HEK293 (cell line): ENCODE measurements around the gene RBM10.

Source experiments
- CTCF ChIA-PET: fragments of 350-600 bp; formaldehyde crosslinking; extraction: SDS; loops from one replicate; lab custom pipeline; 2021; ENCODE audit warnings: antibody characterized with exemption; lab: Yijun Ruan, JAX
- POLR2A ChIA-PET: fragments of 300-600 bp; formaldehyde crosslinking; extraction: SDS; loops from one replicate; lab custom pipeline; 2020; ENCODE audit warnings: antibody characterized with exemption, inconsistent platforms; lab: Yijun Ruan, JAX
- H3K27ac ChIP-seq: fragments of 200-500 bp; sonication (Bioruptor generic); 2 replicates; pipeline ENCODE4 v1.5.1; 2014; ENCODE audit warnings: low read depth, low read length, control low read depth, inconsistent platforms; ENCODE audit errors: extremely low read depth
- H3K36me3 ChIP-seq, 2 experiments: fragments of 200-500 bp in 1 of 2; sonication (Bioruptor generic) in 1 of 2; 1 replicate in 1 of 2; 2 replicates in 1 of 2; pipeline ENCODE4 v1.5.1; 2014 to 2017; ENCODE audit warnings: inconsistent platforms in 2 of 2, low read length in 2 of 2; ENCODE audit not compliant: control insufficient read depth in 2 of 2, insufficient read depth in 1 of 2
- H3K4me1 ChIP-seq: fragments of 200-500 bp; sonication (Bioruptor generic); 2 replicates; pipeline ENCODE4 v1.5.1; 2014; ENCODE audit warnings: mild to moderate bottlenecking, low read length, inconsistent platforms; ENCODE audit not compliant: control insufficient read depth, insufficient read depth
- H3K4me3 ChIP-seq: 2 replicates; pipeline ENCODE4 v1.5.1; 2011; ENCODE audit warnings: low read depth, mild to moderate bottlenecking, control low read depth, low read length, moderate library complexity
- H3K9me3 ChIP-seq: fragments of 200-500 bp; sonication (Bioruptor generic); 2 replicates; pipeline ENCODE4 v1.5.1; 2014; ENCODE audit warnings: low read depth, low read length, inconsistent platforms; ENCODE audit not compliant: control insufficient read depth, insufficient read depth
- BCL11A ChIP-seq: fragments of 450-650 bp; formaldehyde crosslinking; IDR thresholded peaks from 2 replicates; pipeline ENCODE4 v1.5.1; 2016; ENCODE audit warnings: low read depth, missing biosample characterization, missing genetic modification characterization
- HOXC10 ChIP-seq: sonication (generic); formaldehyde crosslinking; IDR thresholded peaks from 2 replicates; pipeline ENCODE4 v1.8.1; 2023; ENCODE audit warnings: mild to moderate bottlenecking, missing genetic modification reagents
- KLF7 ChIP-seq: fragments of 450-650 bp; formaldehyde crosslinking; IDR thresholded peaks from 2 replicates; pipeline ENCODE4 v1.5.1; 2016; ENCODE audit warnings: missing biosample characterization, missing genetic modification characterization, borderline replicate concordance
- SP3 ChIP-seq: fragments of 450-650 bp; formaldehyde crosslinking; IDR thresholded peaks from 2 replicates; pipeline ENCODE4 v1.5.1; 2016; ENCODE audit warnings: missing biosample characterization, missing genetic modification characterization
- SP7 ChIP-seq: fragments of 450-650 bp; formaldehyde crosslinking; IDR thresholded peaks from 2 replicates; pipeline ENCODE4 v1.5.1; 2016; ENCODE audit warnings: missing biosample characterization, missing genetic modification characterization
- ZBTB49 ChIP-seq: fragments of 450-650 bp; formaldehyde crosslinking; IDR thresholded peaks from 2 replicates; pipeline ENCODE4 v1.5.1; 2016; ENCODE audit warnings: missing biosample characterization, missing genetic modification characterization, low read depth
- ZFP69B ChIP-seq: fragments of 450-650 bp; formaldehyde crosslinking; IDR thresholded peaks from 2 replicates; pipeline ENCODE4 v1.5.1; 2016; ENCODE audit warnings: missing biosample characterization, missing genetic modification characterization
- ZNF133 ChIP-seq: fragments of 450-650 bp; formaldehyde crosslinking; IDR thresholded peaks from 2 replicates; pipeline ENCODE4 v1.5.1; 2016; ENCODE audit warnings: missing biosample characterization, missing genetic modification characterization
- ZNF146 ChIP-seq: fragments of 450-650 bp; formaldehyde crosslinking; IDR thresholded peaks from 2 replicates; pipeline ENCODE4 v1.5.1; 2016; ENCODE audit warnings: missing biosample characterization, missing genetic modification characterization
- ZNF2 ChIP-seq: fragments of 450-650 bp; formaldehyde crosslinking; IDR thresholded peaks from 2 replicates; pipeline ENCODE4 v1.5.1; 2016; ENCODE audit warnings: missing biosample characterization, missing genetic modification characterization
- ZNF266 ChIP-seq: fragments of 450-650 bp; formaldehyde crosslinking; IDR thresholded peaks from 2 replicates; pipeline ENCODE4 v1.5.1; 2016; ENCODE audit warnings: missing biosample characterization, missing genetic modification characterization, low read depth
- ZNF324 ChIP-seq: fragments of 450-650 bp; formaldehyde crosslinking; IDR thresholded peaks from 2 replicates; pipeline ENCODE4 v1.5.1; 2016; ENCODE audit warnings: missing biosample characterization, missing genetic modification characterization
- ZNF473 ChIP-seq: fragments of 450-650 bp; formaldehyde crosslinking; IDR thresholded peaks from 2 replicates; pipeline ENCODE4 v1.5.1; 2017; ENCODE audit warnings: missing biosample characterization, missing genetic modification characterization
- ZNF530 ChIP-seq: fragments of 450-650 bp; formaldehyde crosslinking; IDR thresholded peaks from 2 replicates; pipeline ENCODE4 v1.5.1; 2016; ENCODE audit warnings: low read depth, missing biosample characterization, missing genetic modification characterization
- ZNF549 ChIP-seq: fragments of 450-650 bp; IDR thresholded peaks from 2 replicates; pipeline ENCODE4 v1.5.1; 2018; ENCODE audit warnings: missing biosample characterization, missing genetic modification characterization, mild to moderate bottlenecking, inconsistent platforms, moderate library complexity
- ZNF623 ChIP-seq: fragments of 450-650 bp; formaldehyde crosslinking; IDR thresholded peaks from 2 replicates; pipeline ENCODE4 v1.5.1; 2016; ENCODE audit warnings: missing biosample characterization, missing genetic modification characterization
- TF ChIP-seq, protein P1 (sequence below): fragments of 450-650 bp; formaldehyde crosslinking; IDR thresholded peaks from 2 replicates; pipeline ENCODE4 v1.5.1; 2017; ENCODE audit warnings: missing biosample characterization, missing genetic modification characterization
- TF ChIP-seq, protein P2 (sequence below): fragments of 450-650 bp; formaldehyde crosslinking; IDR thresholded peaks from 2 replicates; pipeline ENCODE4 v1.5.1; 2016; ENCODE audit warnings: missing biosample characterization, missing genetic modification characterization
- TF ChIP-seq, protein P3 (sequence below): sonication (generic); formaldehyde crosslinking; IDR thresholded peaks from 2 replicates; pipeline ENCODE4 v1.8.1; 2022; ENCODE audit warnings: mild to moderate bottlenecking, moderate library complexity, missing genetic modification reagents
- TF ChIP-seq, protein P4 (sequence below): fragments of 450-650 bp; formaldehyde crosslinking; IDR thresholded peaks from 2 replicates; pipeline ENCODE4 v1.5.1; 2016; ENCODE audit warnings: missing biosample characterization, missing genetic modification characterization
- TF ChIP-seq, protein P5 (sequence below): fragments of 450-650 bp; formaldehyde crosslinking; IDR thresholded peaks from 2 replicates; pipeline ENCODE4 v1.5.0; 2017; ENCODE audit warnings: missing biosample characterization, missing genetic modification characterization, borderline replicate concordance

RBM10 gene

DNA sequence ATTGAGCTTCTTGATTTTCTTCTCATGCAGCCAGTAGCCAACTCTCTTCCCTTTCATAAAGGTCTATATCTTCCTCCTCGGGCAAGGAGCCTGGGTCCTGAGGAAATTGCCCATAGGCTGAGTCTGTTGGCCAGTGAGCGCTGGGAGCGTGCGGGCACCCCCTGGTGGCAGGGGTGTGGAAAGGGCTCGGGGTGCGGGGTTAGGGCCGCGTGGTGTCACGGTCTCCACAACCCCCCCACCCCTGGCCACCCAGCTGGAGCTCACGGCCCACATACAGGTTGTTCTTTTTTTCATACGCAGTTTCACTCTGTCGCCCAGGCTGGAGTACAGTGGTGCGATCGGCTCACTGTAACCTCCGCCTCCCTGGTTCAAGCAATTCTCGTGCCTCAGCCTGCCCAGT is 13.1 kb downstream of the RBM10 start:
- H3K9me3 ChIP-seq = no peaks in the 10 kb centered on the region
- no peak overlapping the region for H3K27ac ChIP-seq
- no peaks in the 10 kb centered on the region for H3K4me1 ChIP-seq
- no peak for TF ChIP-seq SP3 (tag by site-specific recombination)
- no peak for TF ChIP-seq ZNF324 (tag by site-specific recombination)
- no peak for TF ChIP-seq ZFP69B (tag by site-specific recombination)
- TF ChIP-seq ZNF2 (tag by site-specific recombination) = no peak
- TF ChIP-seq, protein P1, sequence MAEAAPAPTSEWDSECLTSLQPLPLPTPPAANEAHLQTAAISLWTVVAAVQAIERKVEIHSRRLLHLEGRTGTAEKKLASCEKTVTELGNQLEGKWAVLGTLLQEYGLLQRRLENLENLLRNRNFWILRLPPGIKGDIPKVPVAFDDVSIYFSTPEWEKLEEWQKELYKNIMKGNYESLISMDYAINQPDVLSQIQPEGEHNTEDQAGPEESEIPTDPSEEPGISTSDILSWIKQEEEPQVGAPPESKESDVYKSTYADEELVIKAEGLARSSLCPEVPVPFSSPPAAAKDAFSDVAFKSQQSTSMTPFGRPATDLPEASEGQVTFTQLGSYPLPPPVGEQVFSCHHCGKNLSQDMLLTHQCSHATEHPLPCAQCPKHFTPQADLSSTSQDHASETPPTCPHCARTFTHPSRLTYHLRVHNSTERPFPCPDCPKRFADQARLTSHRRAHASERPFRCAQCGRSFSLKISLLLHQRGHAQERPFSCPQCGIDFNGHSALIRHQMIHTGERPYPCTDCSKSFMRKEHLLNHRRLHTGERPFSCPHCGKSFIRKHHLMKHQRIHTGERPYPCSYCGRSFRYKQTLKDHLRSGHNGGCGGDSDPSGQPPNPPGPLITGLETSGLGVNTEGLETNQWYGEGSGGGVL = no peak
- no peak for TF ChIP-seq ZNF530 (tag by site-specific recombination)
- no peak for TF ChIP-seq ZBTB49 (tag by site-specific recombination)
- TF ChIP-seq BCL11A = no peak
- TF ChIP-seq, protein P2, sequence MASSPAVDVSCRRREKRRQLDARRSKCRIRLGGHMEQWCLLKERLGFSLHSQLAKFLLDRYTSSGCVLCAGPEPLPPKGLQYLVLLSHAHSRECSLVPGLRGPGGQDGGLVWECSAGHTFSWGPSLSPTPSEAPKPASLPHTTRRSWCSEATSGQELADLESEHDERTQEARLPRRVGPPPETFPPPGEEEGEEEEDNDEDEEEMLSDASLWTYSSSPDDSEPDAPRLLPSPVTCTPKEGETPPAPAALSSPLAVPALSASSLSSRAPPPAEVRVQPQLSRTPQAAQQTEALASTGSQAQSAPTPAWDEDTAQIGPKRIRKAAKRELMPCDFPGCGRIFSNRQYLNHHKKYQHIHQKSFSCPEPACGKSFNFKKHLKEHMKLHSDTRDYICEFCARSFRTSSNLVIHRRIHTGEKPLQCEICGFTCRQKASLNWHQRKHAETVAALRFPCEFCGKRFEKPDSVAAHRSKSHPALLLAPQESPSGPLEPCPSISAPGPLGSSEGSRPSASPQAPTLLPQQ (tag by site-specific recombination) = no peak
- TF ChIP-seq, protein P3, sequence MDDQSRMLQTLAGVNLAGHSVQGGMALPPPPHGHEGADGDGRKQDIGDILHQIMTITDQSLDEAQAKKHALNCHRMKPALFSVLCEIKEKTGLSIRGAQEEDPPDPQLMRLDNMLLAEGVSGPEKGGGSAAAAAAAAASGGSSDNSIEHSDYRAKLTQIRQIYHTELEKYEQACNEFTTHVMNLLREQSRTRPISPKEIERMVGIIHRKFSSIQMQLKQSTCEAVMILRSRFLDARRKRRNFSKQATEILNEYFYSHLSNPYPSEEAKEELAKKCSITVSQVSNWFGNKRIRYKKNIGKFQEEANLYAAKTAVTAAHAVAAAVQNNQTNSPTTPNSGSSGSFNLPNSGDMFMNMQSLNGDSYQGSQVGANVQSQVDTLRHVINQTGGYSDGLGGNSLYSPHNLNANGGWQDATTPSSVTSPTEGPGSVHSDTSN = no peak
- TF ChIP-seq, all 188 proteins: peak for 0
- CTCF ChIA-PET = interaction anchor here (0.8 kb wide), 1 partner anchor 10 kb away, joined by 3 read pairs; no protein-coding TSS in a partner anchor
- POLR2A ChIA-PET = interaction anchor here (0.6 to 1.3 kb wide), 2 partner anchors 13 to 24 kb away, joined by 3 to 7 read pairs; partner anchors contain the start of genes NDUFB11 and RBM10
- no peak overlapping the region for H3K4me3 ChIP-seq
- H3K36me3 ChIP-seq = peaks cover 31 to 47% of the 10 kb centered on the region in 2 experiments

GRCh38 chrX:47158781-47159180 is 13.8 kb downstream of the RBM10 start:
- H3K4me3 ChIP-seq = no peak overlapping the region
- H3K36me3 ChIP-seq = peaks cover 29 to 44% of the 10 kb centered on the region in 2 experiments
- ChIA-PET CTCF (interaction anchor here (0.8 kb wide), 1 partner anchor 9 kb away, joined by 3 read pairs; no protein-coding TSS in a partner anchor), POLR2A (interaction anchor here (1.3 kb wide), 1 partner anchor 14 kb away, joined by 7 read pairs; the partner anchor contains the start of genes NDUFB11 and RBM10)
- no peaks in the 10 kb centered on the region for H3K4me1 ChIP-seq
- no peaks in the 10 kb centered on the region; the same call in 1 of the 2 replicates for H3K9me3 ChIP-seq
- no peak for TF ChIP-seq ZNF549 (tag by site-specific recombination)
- peak; percentile 93 for TF ChIP-seq ZNF146 (tag by site-specific recombination)
- TF ChIP-seq, protein P4, sequence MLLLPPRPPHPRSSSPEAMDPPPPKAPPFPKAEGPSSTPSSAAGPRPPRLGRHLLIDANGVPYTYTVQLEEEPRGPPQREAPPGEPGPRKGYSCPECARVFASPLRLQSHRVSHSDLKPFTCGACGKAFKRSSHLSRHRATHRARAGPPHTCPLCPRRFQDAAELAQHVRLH (tag by site-specific recombination) = peak; percentile 18; the same call in 1 of the 2 replicates
- H3K27ac ChIP-seq = no peak overlapping the region

DNA sequence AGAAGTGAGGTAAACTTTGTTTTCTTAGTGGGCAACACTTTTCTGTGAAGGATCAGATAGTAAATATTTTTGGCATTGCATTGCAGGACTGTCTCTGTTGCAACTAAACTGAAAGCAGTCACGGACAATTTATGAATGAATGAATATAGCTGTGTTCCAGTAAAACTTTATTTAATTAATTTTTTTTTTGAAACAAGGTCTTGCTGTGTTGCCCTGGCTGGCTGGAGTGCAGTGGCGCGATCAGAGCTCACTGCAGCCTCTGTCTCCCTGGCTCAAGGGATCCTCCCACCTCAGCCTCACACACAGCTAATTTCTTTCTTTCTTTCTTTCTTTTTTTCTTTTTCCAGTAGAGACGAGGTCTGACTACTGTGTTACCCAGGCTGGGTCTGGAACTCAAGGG is 15.8 kb downstream of the RBM10 start:
- peaks cover 21 to 36% of the 10 kb centered on the region in 2 experiments for H3K36me3 ChIP-seq
- ChIA-PET POLR2A (no interaction called here), CTCF (no interaction called here)
- H3K9me3 ChIP-seq = no peaks in the 10 kb centered on the region; the same call in none of the 2 replicates
- no peaks in the 10 kb centered on the region for H3K4me1 ChIP-seq
- H3K27ac ChIP-seq = no peak overlapping the region
- H3K4me3 ChIP-seq = no peak overlapping the region
- no peak for TF ChIP-seq HOXC10 (CRISPR knock-in tag)
- no peak for TF ChIP-seq ZNF623
- no peak for TF ChIP-seq KLF7 (tag by site-specific recombination)
- no peak for TF ChIP-seq SP7
- TF ChIP-seq ZNF146 (tag by site-specific recombination) = no peak
- no peak for TF ChIP-seq ZNF266
- TF ChIP-seq, protein P5, sequence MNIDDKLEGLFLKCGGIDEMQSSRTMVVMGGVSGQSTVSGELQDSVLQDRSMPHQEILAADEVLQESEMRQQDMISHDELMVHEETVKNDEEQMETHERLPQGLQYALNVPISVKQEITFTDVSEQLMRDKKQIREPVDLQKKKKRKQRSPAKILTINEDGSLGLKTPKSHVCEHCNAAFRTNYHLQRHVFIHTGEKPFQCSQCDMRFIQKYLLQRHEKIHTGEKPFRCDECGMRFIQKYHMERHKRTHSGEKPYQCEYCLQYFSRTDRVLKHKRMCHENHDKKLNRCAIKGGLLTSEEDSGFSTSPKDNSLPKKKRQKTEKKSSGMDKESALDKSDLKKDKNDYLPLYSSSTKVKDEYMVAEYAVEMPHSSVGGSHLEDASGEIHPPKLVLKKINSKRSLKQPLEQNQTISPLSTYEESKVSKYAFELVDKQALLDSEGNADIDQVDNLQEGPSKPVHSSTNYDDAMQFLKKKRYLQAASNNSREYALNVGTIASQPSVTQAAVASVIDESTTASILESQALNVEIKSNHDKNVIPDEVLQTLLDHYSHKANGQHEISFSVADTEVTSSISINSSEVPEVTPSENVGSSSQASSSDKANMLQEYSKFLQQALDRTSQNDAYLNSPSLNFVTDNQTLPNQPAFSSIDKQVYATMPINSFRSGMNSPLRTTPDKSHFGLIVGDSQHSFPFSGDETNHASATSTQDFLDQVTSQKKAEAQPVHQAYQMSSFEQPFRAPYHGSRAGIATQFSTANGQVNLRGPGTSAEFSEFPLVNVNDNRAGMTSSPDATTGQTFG = no peak
- no peak for TF ChIP-seq ZNF473 (tag by site-specific recombination)
- no peak for TF ChIP-seq ZNF133 (tag by site-specific recombination)
